Measurements from ENCODE around the gene STK33.
A peak's percentile ranks its signal among the peaks of the same experiment; 100 is the strongest.

The STK33 gene

DNA sequence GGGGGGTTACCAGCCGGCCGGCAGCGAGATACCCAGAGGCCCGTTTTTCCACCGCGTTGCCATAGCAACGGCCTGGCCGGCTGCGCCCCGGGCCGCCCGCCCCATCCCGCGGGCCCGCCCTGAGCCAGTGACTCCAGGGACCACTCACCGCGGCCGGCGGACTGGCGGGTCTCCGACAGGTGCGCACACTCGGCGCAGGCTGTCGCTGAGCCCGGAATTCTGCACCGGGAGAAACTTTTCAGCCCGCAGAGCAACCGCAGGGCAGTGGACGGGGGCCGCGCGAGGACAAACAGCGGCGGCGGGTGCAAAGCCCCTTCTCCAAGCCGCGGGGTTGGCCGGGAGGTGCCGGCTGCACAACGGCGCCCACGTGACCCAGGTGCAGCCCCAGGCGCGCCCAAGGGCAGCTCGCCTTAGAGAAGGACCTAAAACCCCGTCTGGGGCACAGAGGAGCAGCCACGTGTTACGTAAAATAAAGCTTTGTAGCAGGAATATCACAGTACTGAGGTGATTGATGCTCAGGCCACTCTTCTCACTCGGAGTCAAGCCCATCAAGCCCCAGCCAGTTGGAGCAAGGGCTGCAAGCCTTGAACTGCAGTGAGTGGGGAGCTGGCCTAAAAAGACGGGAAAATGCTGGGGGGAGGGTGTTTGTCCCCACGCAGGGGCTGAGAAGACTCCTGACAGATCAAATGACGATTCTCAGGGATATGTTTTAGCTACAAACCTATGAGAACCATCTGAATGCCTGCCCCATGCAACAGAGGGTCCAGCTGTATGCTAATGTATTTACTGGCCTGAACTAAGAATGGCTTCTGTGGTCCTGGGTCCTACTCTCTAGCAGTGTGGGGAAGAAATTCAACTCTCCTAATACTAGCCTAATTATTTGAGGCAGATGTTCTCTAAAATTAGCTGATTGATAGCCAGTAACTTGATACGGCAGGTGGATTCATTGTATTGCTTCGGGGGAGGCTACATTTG, at the start of gene STK33:
STK33 (minus strand) TSS at position 294 of the 975 bp plus-strand sequence. CDS start 119,323 bp downstream, outside the sequence.
- TF ChIP-seq, protein P1, sequence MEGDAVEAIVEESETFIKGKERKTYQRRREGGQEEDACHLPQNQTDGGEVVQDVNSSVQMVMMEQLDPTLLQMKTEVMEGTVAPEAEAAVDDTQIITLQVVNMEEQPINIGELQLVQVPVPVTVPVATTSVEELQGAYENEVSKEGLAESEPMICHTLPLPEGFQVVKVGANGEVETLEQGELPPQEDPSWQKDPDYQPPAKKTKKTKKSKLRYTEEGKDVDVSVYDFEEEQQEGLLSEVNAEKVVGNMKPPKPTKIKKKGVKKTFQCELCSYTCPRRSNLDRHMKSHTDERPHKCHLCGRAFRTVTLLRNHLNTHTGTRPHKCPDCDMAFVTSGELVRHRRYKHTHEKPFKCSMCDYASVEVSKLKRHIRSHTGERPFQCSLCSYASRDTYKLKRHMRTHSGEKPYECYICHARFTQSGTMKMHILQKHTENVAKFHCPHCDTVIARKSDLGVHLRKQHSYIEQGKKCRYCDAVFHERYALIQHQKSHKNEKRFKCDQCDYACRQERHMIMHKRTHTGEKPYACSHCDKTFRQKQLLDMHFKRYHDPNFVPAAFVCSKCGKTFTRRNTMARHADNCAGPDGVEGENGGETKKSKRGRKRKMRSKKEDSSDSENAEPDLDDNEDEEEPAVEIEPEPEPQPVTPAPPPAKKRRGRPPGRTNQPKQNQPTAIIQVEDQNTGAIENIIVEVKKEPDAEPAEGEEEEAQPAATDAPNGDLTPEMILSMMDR (conservative IDR thresholded peaks at IDR 0.05), result no peak
- TF ChIP-seq ZFX (IDR thresholded peaks at IDR 0.05), result peak; percentile 63
- peak within 1 kb of the TSS; percentile 68 for H3K27ac ChIP-seq

DNA sequence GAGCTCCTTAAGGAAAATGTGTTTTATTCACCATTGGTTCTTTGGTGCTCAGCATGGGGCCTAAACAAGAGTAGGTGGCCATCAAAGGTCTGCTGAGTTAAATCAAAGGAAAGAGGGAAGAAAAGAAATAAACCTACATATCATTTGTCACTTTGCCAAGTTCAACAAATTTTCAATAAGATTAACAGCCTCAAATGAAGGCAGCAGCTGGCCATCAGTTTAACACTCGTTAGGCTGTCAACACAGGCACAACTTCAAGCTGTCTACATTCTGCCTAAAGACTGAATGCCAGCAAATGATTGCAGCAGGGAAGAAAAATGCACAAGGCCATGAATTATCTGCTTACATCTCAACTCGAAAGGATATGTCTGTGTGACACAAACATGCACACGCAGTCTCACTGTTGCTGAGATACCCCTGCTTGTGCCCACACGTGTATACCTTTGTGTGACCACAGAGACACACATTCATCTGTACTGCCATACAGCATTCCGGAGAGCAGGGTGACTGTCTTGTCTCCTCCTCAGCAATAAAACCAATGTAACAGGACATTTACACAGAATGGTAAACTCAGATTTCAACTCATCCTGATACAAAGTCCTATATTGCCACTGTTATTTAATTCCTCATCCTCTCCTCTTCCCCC, 48.3 kb upstream of the STK33 start:
- H3K27ac ChIP-seq, result no peak overlapping the region
- TF ChIP-seq, protein P1 (conservative IDR thresholded peaks at IDR 0.05), result no peak
- TF ChIP-seq ZFX (IDR thresholded peaks at IDR 0.05), result no peak

DNA sequence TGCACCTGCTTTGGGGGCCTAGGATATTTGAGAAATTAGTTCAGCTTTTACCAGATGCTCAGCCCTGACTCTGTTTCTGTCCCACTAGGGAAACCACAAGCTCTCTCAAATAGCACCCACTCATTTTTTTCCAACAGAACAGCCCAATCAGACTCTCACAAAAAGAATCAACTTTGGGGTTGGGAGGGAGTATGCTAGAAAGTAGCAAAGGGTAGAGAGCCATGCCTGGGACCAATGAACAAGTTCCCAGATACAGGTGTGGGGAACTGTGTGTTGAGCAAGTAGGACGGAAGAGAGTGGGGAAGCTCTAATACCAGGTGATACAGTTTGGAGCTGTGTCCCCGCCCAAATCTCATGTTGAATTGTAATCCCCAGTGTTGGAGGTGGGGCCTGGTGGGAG, 47.3 kb upstream of the STK33 start:
- TF ChIP-seq ZFX (IDR thresholded peaks at IDR 0.05), result no peak
- TF ChIP-seq, protein P1 (conservative IDR thresholded peaks at IDR 0.05), result no peak
- H3K27ac ChIP-seq, result no peak overlapping the region

DNA sequence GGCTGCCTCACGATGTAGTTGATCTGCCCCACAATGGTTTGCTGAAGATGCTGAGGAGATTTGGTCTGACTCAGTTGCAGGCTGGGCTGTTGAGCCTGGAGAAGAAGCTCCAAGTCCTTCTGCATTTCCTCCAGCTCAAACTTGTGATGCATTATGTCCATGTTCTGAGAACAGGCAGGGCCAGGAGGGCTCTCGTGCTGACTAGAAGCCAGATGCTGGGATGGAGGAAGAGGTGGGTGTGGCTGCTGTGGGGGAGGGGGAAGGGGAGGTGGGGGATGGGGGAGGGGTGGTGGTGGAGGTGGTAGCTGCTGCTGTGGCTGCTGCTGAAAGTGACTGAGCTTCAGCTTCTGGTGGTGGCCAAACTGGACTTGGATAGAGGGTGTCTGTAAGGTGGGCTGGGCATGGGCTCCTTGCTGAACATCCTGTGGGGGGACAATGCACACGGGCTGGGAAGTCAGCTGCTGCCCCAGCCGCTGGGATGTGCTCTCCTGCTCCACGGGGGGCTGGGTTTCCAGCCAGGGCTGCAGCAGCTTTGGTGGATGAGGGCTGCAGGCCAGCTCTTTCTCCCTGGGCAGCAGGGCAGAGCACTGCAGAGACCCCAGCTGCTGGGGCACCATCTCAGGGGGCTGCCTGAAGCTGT, 46.4 kb upstream of the STK33 start:
- H3K27ac ChIP-seq, result no peak overlapping the region
- TF ChIP-seq, protein P1 (conservative IDR thresholded peaks at IDR 0.05), result no peak
- TF ChIP-seq ZFX (IDR thresholded peaks at IDR 0.05), result no peak

DNA sequence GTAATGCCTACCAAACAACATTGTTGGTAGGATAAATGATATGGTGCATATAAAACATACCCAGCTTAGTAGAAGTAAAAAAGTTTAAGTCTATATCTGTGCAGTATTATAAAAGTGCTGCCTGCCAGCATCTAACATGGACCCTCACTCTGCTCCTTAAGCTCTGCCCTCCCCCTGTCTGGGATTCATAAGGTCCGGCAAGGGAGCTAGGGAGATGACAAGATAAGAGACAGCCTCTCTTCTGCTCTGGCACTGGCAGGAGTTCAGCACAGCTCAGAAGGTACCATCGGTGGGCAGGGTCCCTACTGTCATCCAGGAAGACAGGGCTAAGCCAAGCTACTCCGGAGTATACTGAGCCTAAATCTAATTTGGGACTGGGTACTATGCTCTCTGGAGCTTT, 45.6 kb upstream of the STK33 start:
- no peak overlapping the region for H3K27ac ChIP-seq
- TF ChIP-seq, protein P1 (conservative IDR thresholded peaks at IDR 0.05), result no peak
- TF ChIP-seq ZFX (IDR thresholded peaks at IDR 0.05), result no peak

DNA sequence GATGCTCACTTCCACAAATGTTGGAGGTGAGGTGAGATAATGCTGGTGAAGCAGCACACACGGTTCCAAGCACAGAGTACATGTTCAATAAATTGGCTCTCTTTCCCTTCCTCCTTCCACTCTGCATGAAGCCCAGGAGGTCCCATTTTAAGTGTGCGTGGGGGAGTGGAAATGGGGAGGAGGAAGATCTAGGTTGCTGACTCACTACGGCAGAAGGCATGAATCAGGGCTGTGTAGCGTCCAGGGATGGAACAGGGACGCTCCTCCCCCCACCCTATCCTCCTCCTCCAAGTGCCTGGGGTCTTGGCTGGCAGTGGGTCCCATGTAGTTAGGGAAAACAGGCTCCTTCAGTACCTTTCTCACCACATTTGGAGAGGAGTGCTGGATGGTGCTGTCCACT, 44.3 kb upstream of the STK33 start:
- H3K27ac ChIP-seq, result no peak overlapping the region

More for the DNA sequence above, 44.3 kb upstream of the STK33 start:
- TF ChIP-seq, protein P1 (conservative IDR thresholded peaks at IDR 0.05), result no peak
- TF ChIP-seq ZFX (IDR thresholded peaks at IDR 0.05), result no peak

Data from C4-2B (cell line).